ENCODE results near the gene MCRIP2.
"Not testable (repeated sequence)": the region's sequence is repeated elsewhere in the genome, so short reads cannot be mapped to it uniquely, and the experiment has no call there.

The MCRIP2 gene

DNA sequence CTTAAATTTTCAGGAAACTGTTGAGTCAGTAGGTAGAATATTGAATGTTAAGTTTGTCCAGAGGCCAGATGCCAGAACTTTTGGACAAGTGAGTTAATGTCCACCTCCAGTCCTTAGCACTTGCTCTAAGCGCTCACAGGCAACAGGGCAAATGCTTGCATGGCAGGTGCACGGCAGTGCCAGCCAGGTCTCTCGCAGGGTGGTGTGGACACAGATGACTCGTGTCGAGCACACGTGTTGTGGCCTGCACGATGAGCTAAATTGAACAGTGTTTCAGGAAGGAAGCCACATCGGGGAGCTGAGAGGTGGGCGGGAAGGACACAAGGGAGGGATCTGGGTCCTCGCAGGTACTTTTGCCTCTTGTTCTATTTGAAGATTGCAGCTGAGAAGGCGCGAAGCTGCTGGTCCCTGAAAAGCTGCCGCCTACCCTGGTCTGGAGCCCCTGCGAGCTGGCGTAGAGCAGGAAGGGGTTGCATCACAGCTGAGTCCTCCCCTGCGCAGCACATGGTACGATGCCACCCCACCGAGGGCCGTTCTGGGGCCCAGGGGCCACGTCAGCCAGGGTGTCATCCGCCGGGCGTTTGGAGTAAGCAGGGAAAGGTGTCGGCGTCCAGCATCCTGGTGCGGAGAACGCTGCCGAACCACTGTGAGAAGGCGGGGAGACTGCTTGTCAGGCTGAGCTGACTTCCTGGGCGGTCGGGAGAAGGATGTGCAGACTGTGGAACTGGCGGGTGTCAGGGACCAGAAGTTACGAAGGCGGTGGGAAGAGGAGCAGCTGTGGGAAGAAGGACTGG lies 45.5 kb upstream of the MCRIP2 start:
- POLR2A ChIA-PET, result no interaction called here
- TF ChIP-seq, protein P1, sequence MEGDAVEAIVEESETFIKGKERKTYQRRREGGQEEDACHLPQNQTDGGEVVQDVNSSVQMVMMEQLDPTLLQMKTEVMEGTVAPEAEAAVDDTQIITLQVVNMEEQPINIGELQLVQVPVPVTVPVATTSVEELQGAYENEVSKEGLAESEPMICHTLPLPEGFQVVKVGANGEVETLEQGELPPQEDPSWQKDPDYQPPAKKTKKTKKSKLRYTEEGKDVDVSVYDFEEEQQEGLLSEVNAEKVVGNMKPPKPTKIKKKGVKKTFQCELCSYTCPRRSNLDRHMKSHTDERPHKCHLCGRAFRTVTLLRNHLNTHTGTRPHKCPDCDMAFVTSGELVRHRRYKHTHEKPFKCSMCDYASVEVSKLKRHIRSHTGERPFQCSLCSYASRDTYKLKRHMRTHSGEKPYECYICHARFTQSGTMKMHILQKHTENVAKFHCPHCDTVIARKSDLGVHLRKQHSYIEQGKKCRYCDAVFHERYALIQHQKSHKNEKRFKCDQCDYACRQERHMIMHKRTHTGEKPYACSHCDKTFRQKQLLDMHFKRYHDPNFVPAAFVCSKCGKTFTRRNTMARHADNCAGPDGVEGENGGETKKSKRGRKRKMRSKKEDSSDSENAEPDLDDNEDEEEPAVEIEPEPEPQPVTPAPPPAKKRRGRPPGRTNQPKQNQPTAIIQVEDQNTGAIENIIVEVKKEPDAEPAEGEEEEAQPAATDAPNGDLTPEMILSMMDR (IDR thresholded peaks at IDR 0.05; ENCODE audit: control extremely low read depth, extremely low read depth, low read depth, missing control alignments), result no peak
- DNase-seq (ENCODE audit: extremely low spot score), result no peak
- CTCF ChIA-PET, result interaction anchor here (1.0 kb wide), 1 partner anchor 11 kb away, joined by 3 read pairs; no protein-coding TSS in a partner anchor

DNA sequence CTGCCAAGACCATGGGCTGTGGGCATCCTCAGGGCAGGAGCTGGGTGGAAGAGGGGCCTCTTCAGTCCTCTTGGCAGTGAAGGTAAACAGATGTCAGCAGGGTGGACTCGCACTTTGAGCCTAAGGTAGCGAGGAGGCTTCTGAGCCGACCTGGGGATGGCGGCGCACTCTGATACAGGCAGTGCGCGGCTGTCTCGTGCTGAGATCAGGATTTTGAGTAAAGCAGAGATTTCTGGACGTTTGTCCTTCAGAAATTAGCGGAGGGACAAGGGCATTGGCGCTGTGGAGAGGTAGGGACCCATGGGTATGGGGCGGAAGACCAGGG lies 44.9 kb upstream of the MCRIP2 start:
- ChIA-PET CTCF (interaction anchor here (1.0 kb wide), 1 partner anchor 12 kb away, joined by 3 read pairs; no protein-coding TSS in a partner anchor), POLR2A (no interaction called here)
- DNase-seq (ENCODE audit: extremely low spot score), result no peak
- TF ChIP-seq, protein P1 (IDR thresholded peaks at IDR 0.05; ENCODE audit: control extremely low read depth, extremely low read depth, low read depth, missing control alignments), result no peak

DNA sequence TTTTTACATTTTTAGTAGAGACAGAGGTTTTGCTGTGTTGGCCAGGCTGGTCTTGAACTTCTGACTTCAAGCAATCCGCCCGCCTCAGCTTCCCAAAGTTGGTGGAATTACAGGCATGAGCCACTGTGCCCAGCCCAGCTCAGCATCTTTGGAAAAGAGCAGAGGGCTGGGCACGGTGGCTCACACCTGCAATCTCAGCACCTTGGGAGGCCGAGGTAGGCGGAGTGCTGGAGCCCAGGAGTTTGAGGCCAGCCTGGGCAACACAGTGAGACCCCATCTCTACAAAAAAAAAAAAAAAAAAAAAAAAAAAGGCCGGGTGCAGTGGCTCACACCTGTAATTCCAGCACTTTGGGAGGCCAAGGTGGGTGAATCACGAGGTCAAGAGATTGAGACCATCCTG lies 44.0 kb upstream of the MCRIP2 start:
- POLR2A ChIA-PET, CTCF ChIA-PET: not testable (repeated sequence)

DNA sequence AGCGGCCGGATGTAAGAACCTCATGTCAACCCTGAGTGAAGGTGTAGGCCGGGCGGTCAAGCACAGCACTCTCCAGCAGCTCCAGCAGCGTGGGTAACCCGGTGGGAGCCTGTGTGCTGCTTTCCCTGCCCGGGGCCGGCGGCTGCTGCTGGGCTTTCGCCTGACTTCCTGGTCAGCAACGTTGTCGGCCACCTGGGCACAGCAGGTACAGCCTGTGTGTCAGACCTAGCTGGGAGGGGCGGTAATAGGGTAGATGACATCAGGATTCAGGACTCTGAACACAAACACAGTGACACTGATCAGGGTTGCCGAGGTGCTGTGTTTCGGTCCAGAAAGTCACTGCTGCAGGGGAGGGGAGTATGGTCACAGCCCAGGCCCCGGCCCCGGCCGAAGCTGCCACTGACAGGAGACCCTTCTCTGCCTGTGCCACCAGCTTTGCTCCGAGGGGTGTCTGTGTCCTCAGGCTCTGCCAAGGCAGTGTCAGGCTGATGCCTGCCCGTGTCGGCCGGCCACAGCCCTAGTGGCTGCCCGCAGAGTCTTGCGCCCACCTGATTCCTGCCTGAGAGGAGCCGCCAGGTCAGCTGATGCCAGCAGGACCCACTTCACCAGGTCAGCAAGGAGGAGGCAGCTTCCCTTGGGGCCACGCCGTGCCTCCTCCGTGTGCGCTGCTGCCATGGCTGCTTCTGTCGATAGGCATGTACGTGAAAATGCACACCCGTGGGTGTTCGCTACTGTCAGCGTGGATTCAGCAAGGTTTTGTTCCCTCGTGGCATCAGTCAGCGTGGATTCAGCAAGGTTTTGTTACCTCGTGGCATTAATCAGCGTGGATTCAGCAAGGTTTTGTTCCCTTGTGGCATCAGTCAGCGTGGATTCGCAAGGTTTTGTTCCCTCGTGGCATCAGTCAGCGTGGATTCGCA lies 42.5 kb upstream of the MCRIP2 start:
- POLR2A ChIA-PET, result no interaction called here
- TF ChIP-seq, protein P1 (IDR thresholded peaks at IDR 0.05; ENCODE audit: control extremely low read depth, extremely low read depth, low read depth, missing control alignments), result no peak
- CTCF ChIA-PET, result interaction anchor here (1.4 to 1.5 kb wide), 2 partner anchors 10 to 11 kb away, joined by 3 to 6 read pairs; no protein-coding TSS in a partner anchor
- DNase-seq (ENCODE audit: extremely low spot score), result no peak

More for the DNA sequence above, 44.0 kb upstream of the MCRIP2 start:
- not testable (repeated sequence) for DNase-seq (ENCODE audit: extremely low spot score)

DNA sequence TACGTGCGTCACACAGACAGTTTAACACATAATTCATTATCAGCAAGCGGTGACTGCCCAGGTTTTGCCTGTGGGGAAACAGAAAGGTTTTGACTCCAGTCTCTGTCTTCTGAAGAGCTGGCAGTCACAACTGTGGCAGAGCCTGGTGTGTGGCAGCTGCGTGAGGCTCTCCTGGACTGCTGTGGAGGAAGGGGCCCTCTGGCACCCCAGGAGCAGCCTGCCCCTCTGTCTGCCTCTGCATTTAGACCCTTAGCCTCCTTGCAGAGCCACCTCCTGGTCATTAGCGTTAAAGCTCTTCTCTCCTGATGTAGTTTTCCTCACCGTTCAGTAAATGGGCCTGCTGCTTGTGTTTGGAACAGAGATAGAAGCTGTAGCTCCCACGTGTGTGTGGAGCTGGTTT lies 40.8 kb upstream of the MCRIP2 start:
- TF ChIP-seq, protein P1 (IDR thresholded peaks at IDR 0.05; ENCODE audit: control extremely low read depth, extremely low read depth, low read depth, missing control alignments), result peak; percentile 35
- ChIA-PET CTCF (interaction anchor here (1.0 kb wide), 1 partner anchor 11 kb away, joined by 4 read pairs; no protein-coding TSS in a partner anchor), POLR2A (no interaction called here)
- DNase-seq (ENCODE audit: extremely low spot score), result no peak

DNA sequence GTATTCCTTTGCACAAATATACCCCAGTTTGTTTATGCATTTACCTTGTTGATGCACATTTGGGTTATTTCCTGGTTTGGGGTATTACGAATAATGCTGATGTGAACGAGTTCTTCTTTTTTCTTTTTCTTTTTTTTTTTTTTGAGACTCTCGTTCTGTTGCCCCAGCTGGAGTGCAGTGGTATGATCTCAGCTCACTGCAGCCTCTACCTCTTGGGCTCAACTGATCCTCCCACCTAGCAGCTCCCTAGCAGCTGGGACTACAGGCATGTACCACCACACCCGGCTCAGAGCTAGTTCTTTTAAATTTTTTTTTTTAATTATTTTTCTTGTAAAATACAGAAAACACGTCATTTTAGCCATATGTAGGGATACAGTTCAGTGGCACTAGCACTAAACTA lies 37.7 kb upstream of the MCRIP2 start:
- CTCF ChIA-PET, result no interaction called here
- no peak for DNase-seq (ENCODE audit: extremely low spot score)
- TF ChIP-seq, protein P1 (IDR thresholded peaks at IDR 0.05; ENCODE audit: control extremely low read depth, extremely low read depth, low read depth, missing control alignments), result no peak
- POLR2A ChIA-PET, result interaction anchor here (0.7 kb wide), 1 partner anchor 63 kb away, joined by 3 read pairs; no protein-coding TSS in a partner anchor
